ENCODE results near the gene PLAAT4. TPM values are rescaled to one million over a fixed set of nuclear protein-coding genes. Genes with fewer than 3 reads are reported as not detected.

Gene PLAAT4
- total RNA-seq, 1 experiment from 2014 or later = 2.9 TPM

GRCh38 chr11:63551889-63552266 lies 15.3 kb downstream of the PLAAT4 start (continued):
- TF ChIP-seq, protein P1, sequence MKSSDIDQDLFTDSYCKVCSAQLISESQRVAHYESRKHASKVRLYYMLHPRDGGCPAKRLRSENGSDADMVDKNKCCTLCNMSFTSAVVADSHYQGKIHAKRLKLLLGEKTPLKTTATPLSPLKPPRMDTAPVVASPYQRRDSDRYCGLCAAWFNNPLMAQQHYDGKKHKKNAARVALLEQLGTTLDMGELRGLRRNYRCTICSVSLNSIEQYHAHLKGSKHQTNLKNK (CRISPR knock-in tag; IDR thresholded peaks at IDR 0.05) = no peak
- TF ChIP-seq SMAD4 (CRISPR knock-in tag; IDR thresholded peaks at IDR 0.05) (no peak), KAT7 (CRISPR knock-in tag; IDR thresholded peaks at IDR 0.05; ENCODE audit: borderline replicate concordance) (no peak), CDX4 (CRISPR knock-in tag; IDR thresholded peaks at IDR 0.05; ENCODE audit: borderline replicate concordance) (no peak), EMX1 (CRISPR knock-in tag; IDR thresholded peaks at IDR 0.05) (no peak), ZNF416 (CRISPR knock-in tag; IDR thresholded peaks at IDR 0.05) (no peak), TCF7 (CRISPR knock-in tag; IDR thresholded peaks at IDR 0.05; ENCODE audit: low read depth) (no peak), MYBL2 (CRISPR knock-in tag; IDR thresholded peaks at IDR 0.05) (no peak), MLX (CRISPR knock-in tag; IDR thresholded peaks at IDR 0.05) (no peak), ELF4 (CRISPR knock-in tag; IDR thresholded peaks at IDR 0.05; ENCODE audit: low read depth) (no peak), ATF3 (CRISPR knock-in tag; conservative IDR thresholded peaks at IDR 0.05) (no peak)

GRCh38 chr11:63552921-63553320 lies 16.3 kb downstream of the PLAAT4 start:
- ChIA-PET POLR2A (no interaction called here), CTCF (interaction anchor here (1.3 to 2.2 kb wide), 2 partner anchors 62 to 83 kb away, joined by 4 to 5 read pairs; partner anchors contain the start of gene PLAAT5)
- no peak for DNase-seq (ENCODE audit: low spot score)
- H3K27ac Mint-ChIP-seq = peak overlapping the region; percentile 17; the same call in 1 of the 2 replicates
- H3K4me1 Mint-ChIP-seq = peaks cover 36% of the 10 kb centered on the region
- H3K27me3 Mint-ChIP-seq (ENCODE audit: low read depth) = peaks cover 8% of the 10 kb centered on the region; the same call in 1 of the 2 replicates
- peak; percentile 73 for ATAC-seq
- peaks cover 15% of the 10 kb centered on the region for H3K9me3 Mint-ChIP-seq
- no peak for TF ChIP-seq GRHL2 (CRISPR knock-in tag; IDR thresholded peaks at IDR 0.05; ENCODE audit: insufficient replicate concordance, severe bottlenecking)
- TF ChIP-seq NFYB (CRISPR knock-in tag; conservative IDR thresholded peaks at IDR 0.05; ENCODE audit: low read depth) = no peak
- no peak overlapping the region for H3K4me3 Mint-ChIP-seq
- H3K36me3 Mint-ChIP-seq = peaks cover 5% of the 10 kb centered on the region

DNA sequence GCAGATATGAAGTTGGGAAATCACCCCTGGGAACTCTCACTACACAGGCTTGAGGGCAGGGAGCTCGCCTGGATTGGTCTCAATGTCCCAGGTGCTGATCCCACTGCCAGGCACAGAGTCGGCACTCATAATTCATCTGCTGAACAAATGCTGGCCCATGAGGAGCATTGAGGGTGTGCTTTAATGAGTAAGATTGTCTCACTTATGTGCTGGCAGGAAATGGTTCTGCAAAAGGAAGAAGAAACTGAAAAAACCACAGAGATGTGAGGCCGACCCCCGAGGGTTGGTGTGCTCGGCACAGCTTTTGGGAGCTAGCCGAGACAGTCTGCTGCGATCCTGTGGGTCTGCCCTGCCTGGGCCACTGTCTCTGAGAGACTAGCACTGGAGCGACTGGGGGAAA lies 17.2 kb downstream of the PLAAT4 start:
- H3K9me3 Mint-ChIP-seq = peaks cover 10% of the 10 kb centered on the region
- H3K36me3 Mint-ChIP-seq = peaks cover 5% of the 10 kb centered on the region
- no peak for DNase-seq (ENCODE audit: low spot score)
- no peak for ATAC-seq
- peaks cover 36% of the 10 kb centered on the region for H3K4me1 Mint-ChIP-seq
- POLR2A ChIA-PET = no interaction called here
- CTCF ChIA-PET = interaction anchor here (0.6 to 1.3 kb wide), 2 partner anchors 46 to 82 kb away, joined by 3 to 4 read pairs; no protein-coding TSS in a partner anchor
- H3K27me3 Mint-ChIP-seq (ENCODE audit: low read depth) = peaks cover 11% of the 10 kb centered on the region; the same call in 1 of the 2 replicates
- H3K4me3 Mint-ChIP-seq = no peak overlapping the region
- peak overlapping the region; percentile 62; the same call in 1 of the 2 replicates for H3K27ac Mint-ChIP-seq
- TF ChIP-seq ATF3 (CRISPR knock-in tag; conservative IDR thresholded peaks at IDR 0.05) = no peak

DNA sequence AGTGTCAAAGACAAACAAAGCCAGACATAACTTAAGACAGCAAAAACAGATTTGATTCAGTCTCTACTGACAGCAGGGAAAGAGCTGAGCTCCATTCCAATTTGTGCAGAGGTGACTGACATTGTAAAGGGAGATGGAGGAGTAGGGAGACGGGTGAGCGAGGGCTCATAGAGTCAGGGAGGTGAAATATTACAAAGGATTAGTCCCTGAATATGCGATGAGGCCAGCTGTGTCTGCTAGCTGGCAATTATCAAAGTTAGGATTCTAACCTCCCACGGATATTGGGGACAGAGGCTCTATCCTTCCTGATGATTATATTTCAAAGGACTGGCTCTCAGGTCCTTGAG lies 18.2 kb downstream of the PLAAT4 start:
- Mint-ChIP-seq H3K9me3 (peaks cover 5% of the 10 kb centered on the region; the same call in 1 of the 2 replicates), H3K27ac (no peak overlapping the region), H3K36me3 (no peaks in the 10 kb centered on the region), H3K4me1 (peaks cover 38% of the 10 kb centered on the region), H3K27me3 (ENCODE audit: low read depth) (peaks cover 6% of the 10 kb centered on the region; the same call in 1 of the 2 replicates), H3K4me3 (no peak overlapping the region)
- POLR2A ChIA-PET = no interaction called here
- CTCF ChIA-PET = no interaction called here
- ATAC-seq = no peak
- DNase-seq (ENCODE audit: low spot score) = no peak
- TF ChIP-seq FOXJ3 (CRISPR knock-in tag; IDR thresholded peaks at IDR 0.05; ENCODE audit: borderline replicate concordance) = no peak
- TF ChIP-seq CDX4 (CRISPR knock-in tag; IDR thresholded peaks at IDR 0.05; ENCODE audit: borderline replicate concordance) = no peak
- TF ChIP-seq JAZF1 (CRISPR knock-in tag; IDR thresholded peaks at IDR 0.05) = no peak
- no peak for TF ChIP-seq GABPB1 (CRISPR knock-in tag; IDR thresholded peaks at IDR 0.05)
- no peak for TF ChIP-seq TEAD1 (CRISPR knock-in tag; IDR thresholded peaks at IDR 0.05)
- TF ChIP-seq ATF3 (CRISPR knock-in tag; conservative IDR thresholded peaks at IDR 0.05) = no peak
- TF ChIP-seq, protein P2, sequence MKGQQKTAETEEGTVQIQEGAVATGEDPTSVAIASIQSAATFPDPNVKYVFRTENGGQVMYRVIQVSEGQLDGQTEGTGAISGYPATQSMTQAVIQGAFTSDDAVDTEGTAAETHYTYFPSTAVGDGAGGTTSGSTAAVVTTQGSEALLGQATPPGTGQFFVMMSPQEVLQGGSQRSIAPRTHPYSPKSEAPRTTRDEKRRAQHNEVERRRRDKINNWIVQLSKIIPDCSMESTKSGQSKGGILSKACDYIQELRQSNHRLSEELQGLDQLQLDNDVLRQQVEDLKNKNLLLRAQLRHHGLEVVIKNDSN (CRISPR knock-in tag; IDR thresholded peaks at IDR 0.05) = no peak
- no peak for TF ChIP-seq SMAD3 (CRISPR knock-in tag; IDR thresholded peaks at IDR 0.05; ENCODE audit: borderline replicate concordance)
- no peak for TF ChIP-seq NFATC4 (CRISPR knock-in tag; IDR thresholded peaks at IDR 0.05)
- TF ChIP-seq NR2C2 (CRISPR knock-in tag; IDR thresholded peaks at IDR 0.05) = no peak
- no peak for TF ChIP-seq RORB (CRISPR knock-in tag; IDR thresholded peaks at IDR 0.05)
- no peak for TF ChIP-seq ZNF232 (CRISPR knock-in tag; IDR thresholded peaks at IDR 0.05)
- TF ChIP-seq NFE2L1 (CRISPR knock-in tag; IDR thresholded peaks at IDR 0.05) = no peak
- TF ChIP-seq, protein P3, sequence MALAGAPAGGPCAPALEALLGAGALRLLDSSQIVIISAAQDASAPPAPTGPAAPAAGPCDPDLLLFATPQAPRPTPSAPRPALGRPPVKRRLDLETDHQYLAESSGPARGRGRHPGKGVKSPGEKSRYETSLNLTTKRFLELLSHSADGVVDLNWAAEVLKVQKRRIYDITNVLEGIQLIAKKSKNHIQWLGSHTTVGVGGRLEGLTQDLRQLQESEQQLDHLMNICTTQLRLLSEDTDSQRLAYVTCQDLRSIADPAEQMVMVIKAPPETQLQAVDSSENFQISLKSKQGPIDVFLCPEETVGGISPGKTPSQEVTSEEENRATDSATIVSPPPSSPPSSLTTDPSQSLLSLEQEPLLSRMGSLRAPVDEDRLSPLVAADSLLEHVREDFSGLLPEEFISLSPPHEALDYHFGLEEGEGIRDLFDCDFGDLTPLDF (CRISPR knock-in tag; IDR thresholded peaks at IDR 0.05) = no peak
- no peak for TF ChIP-seq ATF1 (CRISPR knock-in tag; IDR thresholded peaks at IDR 0.05)
- no peak for TF ChIP-seq ELF4 (CRISPR knock-in tag; IDR thresholded peaks at IDR 0.05; ENCODE audit: low read depth)
- TF ChIP-seq ZNF219 (CRISPR knock-in tag; IDR thresholded peaks at IDR 0.05; ENCODE audit: borderline replicate concordance) = no peak
